ENCODE results near the gene IMMP2L.
"Not testable (repeated sequence)": the region's sequence is repeated elsewhere in the genome, so short reads cannot be mapped to it uniquely, and the experiment has no call there.

Gene IMMP2L

GRCh38 chr7:111450705-111451104 lies 111.6 kb downstream of the IMMP2L start:
- not testable (repeated sequence) for DNase-seq

DNA sequence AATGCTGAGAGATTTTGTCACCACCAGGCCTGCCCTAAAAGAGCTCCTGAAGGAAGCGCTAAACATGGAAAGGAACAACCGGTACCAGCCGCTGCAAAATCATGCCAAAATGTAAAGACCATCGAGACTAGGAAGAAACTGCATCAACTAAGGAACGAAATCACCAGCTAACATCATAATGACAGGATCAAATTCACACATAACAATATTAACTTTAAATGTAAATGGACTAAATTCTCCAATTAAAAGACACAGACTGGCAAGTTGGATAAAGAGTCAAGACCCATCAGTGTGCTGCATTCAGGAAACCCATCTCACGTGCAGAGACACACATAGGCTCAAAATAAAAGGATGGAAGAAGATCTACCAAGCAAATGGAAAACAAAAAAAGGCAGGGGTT lies 114.8 kb downstream of the IMMP2L start:
- not testable (repeated sequence) for DNase-seq

DNA sequence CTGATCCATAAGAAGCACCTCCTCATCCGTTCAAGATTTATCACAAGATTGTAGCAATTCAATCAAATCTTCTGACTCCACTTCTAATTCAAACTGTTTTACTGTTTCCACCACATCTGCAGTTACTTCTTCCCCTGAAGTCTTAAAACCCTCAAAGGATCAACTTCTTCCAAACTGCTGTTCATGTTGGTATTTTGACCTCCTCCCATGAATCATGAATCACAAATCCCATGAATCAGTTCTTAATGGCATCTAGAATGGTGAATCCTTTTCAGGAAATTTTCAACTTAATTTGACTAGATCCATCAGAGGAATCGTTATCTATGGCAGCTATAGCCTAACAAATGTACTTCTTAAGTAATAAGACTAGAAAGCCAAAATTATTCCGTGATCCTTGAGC lies 122.3 kb downstream of the IMMP2L start:
- no peak for DNase-seq

- DNase-seq = no peak
These were observed 123.7 kb downstream of the IMMP2L start for GRCh38 chr7:111438369-111439289.

GRCh38 chr7:111437736-111438135 lies 124.6 kb downstream of the IMMP2L start:
- no peak for DNase-seq

GRCh38 chr7:111436608-111437007 lies 125.7 kb downstream of the IMMP2L start:
- no peak for DNase-seq

- DNase-seq = no peak
These were observed 128.9 kb downstream of the IMMP2L start for GRCh38 chr7:111433426-111433825.

- no peak for DNase-seq
These were observed 132.5 kb downstream of the IMMP2L start for GRCh38 chr7:111429781-111430180.

DNA sequence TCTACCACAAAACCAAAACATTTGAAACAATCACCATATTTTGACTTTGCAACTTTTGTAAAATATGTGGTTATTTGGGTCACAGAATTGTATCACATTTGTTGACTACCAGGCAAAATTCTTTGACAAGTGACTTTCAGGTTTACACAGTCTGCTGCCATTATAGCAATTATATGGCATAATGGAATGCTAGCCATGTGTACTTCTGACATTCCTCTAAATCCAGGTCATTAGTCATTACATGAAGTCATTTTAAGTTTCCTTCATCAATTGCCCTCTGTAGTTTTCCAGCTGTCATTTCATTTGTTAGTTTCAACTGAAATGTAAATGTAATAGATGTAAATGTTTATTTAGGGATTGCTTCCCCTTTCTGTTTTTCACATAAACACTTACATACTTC lies 137.5 kb downstream of the IMMP2L start:
- no peak for DNase-seq

- DNase-seq = no peak
These were observed 147.9 kb downstream of the IMMP2L start for GRCh38 chr7:111414374-111414773.

- no peak for DNase-seq
These were observed 148.6 kb downstream of the IMMP2L start for GRCh38 chr7:111413739-111414138.

GRCh38 chr7:111410899-111411298 lies 151.4 kb downstream of the IMMP2L start:
- DNase-seq = no peak

- DNase-seq = no peak
These were observed 152.4 kb downstream of the IMMP2L start for GRCh38 chr7:111409714-111410422.

DNA sequence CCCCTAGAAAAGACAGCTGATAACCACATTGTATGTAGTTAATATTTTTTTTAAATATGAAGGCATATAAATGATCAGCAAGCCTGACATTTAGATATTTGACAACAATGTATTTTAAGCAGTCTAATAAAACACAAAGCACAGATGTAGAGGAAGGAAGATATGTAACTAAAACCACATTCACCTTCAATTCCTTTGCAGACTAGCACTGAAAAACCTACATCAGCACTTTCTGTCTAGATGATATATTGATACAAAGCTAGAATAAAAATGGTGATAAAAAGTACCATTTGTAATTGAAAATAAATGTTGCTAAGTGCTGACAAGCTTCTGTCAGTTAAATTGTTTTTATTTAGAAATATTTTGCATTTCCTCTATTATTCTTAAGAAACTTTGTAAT lies 153.6 kb downstream of the IMMP2L start:
- DNase-seq = no peak

GRCh38 chr7:111407258-111407657 lies 155.0 kb downstream of the IMMP2L start:
- DNase-seq = no peak

GRCh38 chr7:111405621-111406020 lies 156.7 kb downstream of the IMMP2L start:
- DNase-seq = no peak

DNA sequence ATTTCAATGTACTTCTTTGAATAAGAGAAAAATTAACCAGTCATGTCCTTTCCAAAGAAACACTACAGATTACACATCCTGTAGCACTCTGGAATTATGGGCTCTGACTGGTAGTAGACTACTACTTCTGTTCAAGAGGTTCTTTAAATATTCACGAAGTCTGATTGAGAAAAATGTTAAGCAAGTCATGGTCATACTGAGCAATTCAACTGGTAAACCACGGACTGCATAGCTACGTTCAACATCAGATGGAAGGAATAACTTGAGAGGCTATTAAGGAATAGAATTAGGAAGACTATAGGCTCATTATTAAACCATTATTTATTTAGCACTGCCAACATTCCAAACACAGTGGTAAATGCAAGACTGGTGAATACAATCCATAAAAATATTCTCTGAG lies 160.8 kb downstream of the IMMP2L start:
- no peak for DNase-seq

DNA sequence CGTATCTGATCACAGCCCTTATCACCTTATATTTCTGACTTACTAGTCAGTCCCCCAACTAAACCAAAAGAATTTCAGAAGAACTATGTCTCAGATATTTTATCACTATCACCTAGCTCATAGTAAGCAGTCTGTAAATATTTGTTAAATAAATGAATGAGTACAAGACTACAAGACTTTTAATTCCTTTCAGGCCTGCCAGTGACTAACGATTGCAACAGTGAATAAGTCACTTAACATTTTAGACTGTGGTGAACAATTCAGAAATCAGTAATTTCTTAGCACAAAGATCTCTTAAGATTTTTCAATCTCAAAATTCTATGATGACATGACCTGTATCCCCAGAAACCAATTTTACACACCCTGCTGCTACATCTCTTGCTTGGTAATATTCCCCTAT lies 162.2 kb downstream of the IMMP2L start:
- DNase-seq = no peak

DNA sequence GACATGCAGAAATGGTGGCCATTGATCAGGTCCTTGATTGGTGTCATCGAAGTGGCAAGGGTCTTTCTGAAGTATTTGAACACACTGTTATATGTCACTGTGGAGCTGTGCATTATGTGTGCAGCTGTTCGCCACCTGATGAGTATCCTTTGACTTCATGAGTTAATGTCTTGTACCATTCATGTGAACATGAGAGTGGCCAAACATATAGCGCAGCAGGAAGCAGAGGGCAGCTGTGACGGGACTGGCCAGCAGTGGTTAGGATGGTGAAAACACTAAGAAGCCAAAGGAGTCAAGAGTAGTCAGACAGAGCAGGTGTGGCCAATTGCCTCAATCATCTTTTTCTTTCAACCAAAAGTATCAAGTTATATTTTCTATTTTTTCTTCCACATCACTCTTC lies 167.4 kb downstream of the IMMP2L start:
- no peak for DNase-seq

- DNase-seq = no peak
These were observed 169.1 kb downstream of the IMMP2L start for GRCh38 chr7:111393011-111393754.

DNA sequence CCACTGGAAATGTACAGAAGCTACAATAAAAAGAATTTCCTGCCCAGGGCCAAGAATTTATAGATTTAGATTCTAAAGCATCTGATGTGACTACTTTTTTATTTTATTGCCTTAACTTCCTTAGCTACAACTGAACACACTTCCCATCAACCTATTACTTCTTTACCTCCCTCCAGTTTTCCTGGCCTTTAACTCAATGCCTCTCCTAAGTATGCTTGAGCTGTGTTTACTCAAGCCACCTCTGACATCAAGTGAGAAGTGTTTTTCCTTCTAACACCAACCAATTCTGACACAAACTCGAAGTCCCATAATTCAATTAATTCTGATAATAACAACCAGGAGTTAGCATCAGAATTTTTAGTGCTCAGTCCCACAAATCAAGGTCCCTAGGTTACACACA lies 170.0 kb downstream of the IMMP2L start:
- no peak for DNase-seq

- no peak for DNase-seq
These were observed 172.3 kb downstream of the IMMP2L start for GRCh38 chr7:111390000-111390399.

- no peak for DNase-seq
These were observed 173.4 kb downstream of the IMMP2L start for GRCh38 chr7:111388912-111389311.

- DNase-seq = no peak
These were observed 174.3 kb downstream of the IMMP2L start for GRCh38 chr7:111388016-111388415.

Data from activated effector memory CD4-positive, alpha-beta T cell treated with Interleukin-2 at 50 U/mL for 16 hours (primary cell).